Activated CD4-positive, alpha-beta memory T cell treated with anti-CD3 and anti-CD28 coated beads, Interleukin-2, amount 10 ng/mL, durations not matched to agents 7 days and 5 days (primary cell): ENCODE measurements around the gene MVK. TPM values are rescaled to one million over a fixed set of nuclear protein-coding genes. Genes with fewer than 3 reads are reported as not detected.

Experiments used
- CTCF ChIA-PET: fragments of 350-600 bp; sonication (Branson Sonifier 250); formaldehyde crosslinking; loops from one replicate; lab custom pipeline; 2021; ENCODE audit warnings: antibody characterized with exemption, inconsistent platforms; lab: Charles Lee
- POLR2A ChIA-PET: fragments of 350-600 bp; sonication (Branson Sonifier 250); formaldehyde crosslinking; loops from one replicate; lab custom pipeline; 2021; ENCODE audit warnings: antibody characterized with exemption; lab: Charles Lee
- DNase-seq: peaks from one replicate; pipeline ENCODE4 v3.0.0-alpha.2; 2020
- H3K27ac Mint-ChIP-seq: one replicate; pipeline ENCODE4 v1.8.0; 2021; ENCODE audit warnings: mild to moderate bottlenecking, mixed read lengths
- H3K27me3 Mint-ChIP-seq: one replicate; pipeline ENCODE4 v1.8.0; 2021; ENCODE audit warnings: mixed read lengths
- H3K36me3 Mint-ChIP-seq: one replicate; pipeline ENCODE4 v1.8.0; 2021; ENCODE audit warnings: low read depth, mixed read lengths
- H3K4me1 Mint-ChIP-seq: one replicate; pipeline ENCODE4 v1.8.0; 2021; ENCODE audit warnings: mixed read lengths
- H3K4me3 Mint-ChIP-seq: one replicate; pipeline ENCODE4 v1.8.0; 2021; ENCODE audit warnings: mild to moderate bottlenecking, mixed read lengths
- H3K9me3 Mint-ChIP-seq: one replicate; pipeline ENCODE4 v1.8.0; 2021; ENCODE audit warnings: mixed read lengths
- total RNA-seq, 2 experiments: library from RNA; stranded (reverse); gene quantifications; one replicate each; pipeline ENCODE4 v1.2.3, GENCODE V29; 2021

MVK gene
- total RNA-seq, 2 experiments from 2014 or later, result 22.1 to 26.3 TPM

- Mint-ChIP-seq H3K27me3 (peaks cover 12% of the 10 kb centered on the region), H3K4me1 (peaks cover 3% of the 10 kb centered on the region), H3K4me3 (no peak overlapping the region), H3K27ac (no peak overlapping the region), H3K9me3 (no peaks in the 10 kb centered on the region), H3K36me3 (no peaks in the 10 kb centered on the region)
- CTCF ChIA-PET, result interaction anchor here (0.7 to 1.5 kb wide), 2 partner anchors 31 to 1395 kb away, joined by 3 read pairs; no protein-coding TSS in a partner anchor
- POLR2A ChIA-PET, result interaction anchor here (0.6 kb wide), 1 partner anchor 518 kb away, joined by 3 read pairs; no protein-coding TSS in a partner anchor
- DNase-seq, result no peak
Observed at GRCh38 chr12:109550281-109550680, 23.3 kb upstream of the MVK start.

DNA sequence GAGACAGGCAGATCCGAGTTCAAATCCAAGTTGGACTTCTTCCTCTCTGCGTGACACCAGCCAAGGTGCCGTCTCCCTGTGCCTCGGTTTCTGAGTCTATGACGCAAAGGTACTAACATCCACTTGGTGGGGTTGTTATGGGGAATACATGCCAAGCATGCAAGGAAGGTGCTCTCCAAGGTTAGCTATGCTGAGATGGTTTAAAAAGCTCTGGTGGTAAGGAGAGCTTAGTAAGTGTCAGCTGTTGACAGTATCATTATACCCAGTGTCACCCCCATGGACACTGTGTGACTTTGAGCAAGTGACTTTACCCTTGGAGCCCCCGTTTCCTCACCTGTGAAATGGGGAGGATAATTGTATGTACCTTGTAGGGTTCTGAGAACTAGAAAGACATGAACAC, 22.5 kb upstream of the MVK start:
- H3K27ac Mint-ChIP-seq, result no peak overlapping the region
- CTCF ChIA-PET, result interaction anchor here (0.5 kb wide), 1 partner anchor 221 kb away, joined by 3 read pairs; no protein-coding TSS in a partner anchor
- POLR2A ChIA-PET, result interaction anchor here (1.4 kb wide), 1 partner anchor 22 kb away, joined by 5 read pairs; the partner anchor contains the start of genes MMAB and MVK

DNA sequence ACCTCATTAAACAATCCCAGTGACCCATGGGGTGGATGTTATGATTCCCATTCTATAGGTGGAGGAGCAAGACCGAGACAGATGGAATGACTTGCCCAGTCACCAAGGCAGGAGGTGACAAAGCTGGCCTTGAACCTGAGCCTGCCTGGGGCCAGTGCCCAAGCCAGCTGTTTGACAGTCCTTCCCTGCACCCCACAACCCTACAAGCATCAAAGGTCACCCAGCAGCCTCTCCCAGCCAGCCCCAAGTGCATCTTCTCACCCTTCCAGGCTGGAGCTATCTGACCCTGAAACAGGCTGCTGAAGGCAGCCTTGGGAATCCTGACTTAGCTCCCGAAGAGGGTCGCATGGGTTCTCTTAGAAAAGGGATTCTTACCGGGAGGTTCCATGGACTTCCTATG, 20.6 kb upstream of the MVK start:
- POLR2A ChIA-PET, result no interaction called here
- H3K4me3 Mint-ChIP-seq, result no peak overlapping the region
- DNase-seq, result no peak
- H3K9me3 Mint-ChIP-seq, result no peaks in the 10 kb centered on the region
- no peaks in the 10 kb centered on the region for H3K36me3 Mint-ChIP-seq
- peaks cover 2% of the 10 kb centered on the region for H3K27me3 Mint-ChIP-seq
- peaks cover 1% of the 10 kb centered on the region for H3K4me1 Mint-ChIP-seq
- CTCF ChIA-PET, result interaction anchor here (0.9 to 1.4 kb wide), 2 partner anchors 33 to 251 kb away, joined by 3 to 5 read pairs; no protein-coding TSS in a partner anchor
- H3K27ac Mint-ChIP-seq, result no peak overlapping the region

More for the DNA sequence above, 22.5 kb upstream of the MVK start:
- Mint-ChIP-seq H3K27me3 (peaks cover 12% of the 10 kb centered on the region), H3K36me3 (no peaks in the 10 kb centered on the region), H3K4me1 (peaks cover 1% of the 10 kb centered on the region), H3K9me3 (no peaks in the 10 kb centered on the region), H3K4me3 (no peak overlapping the region)
- no peak for DNase-seq

- Mint-ChIP-seq H3K4me3 (no peak overlapping the region), H3K27ac (no peak overlapping the region), H3K4me1 (peaks cover 1% of the 10 kb centered on the region), H3K36me3 (no peaks in the 10 kb centered on the region), H3K9me3 (no peaks in the 10 kb centered on the region), H3K27me3 (no peaks in the 10 kb centered on the region)
- no peak for DNase-seq
- CTCF ChIA-PET, result interaction anchor here (0.9 kb wide), 1 partner anchor 251 kb away, joined by 3 read pairs; no protein-coding TSS in a partner anchor
- POLR2A ChIA-PET, result no interaction called here
Observed at GRCh38 chr12:109553483-109553882, 20.1 kb upstream of the MVK start.

DNA sequence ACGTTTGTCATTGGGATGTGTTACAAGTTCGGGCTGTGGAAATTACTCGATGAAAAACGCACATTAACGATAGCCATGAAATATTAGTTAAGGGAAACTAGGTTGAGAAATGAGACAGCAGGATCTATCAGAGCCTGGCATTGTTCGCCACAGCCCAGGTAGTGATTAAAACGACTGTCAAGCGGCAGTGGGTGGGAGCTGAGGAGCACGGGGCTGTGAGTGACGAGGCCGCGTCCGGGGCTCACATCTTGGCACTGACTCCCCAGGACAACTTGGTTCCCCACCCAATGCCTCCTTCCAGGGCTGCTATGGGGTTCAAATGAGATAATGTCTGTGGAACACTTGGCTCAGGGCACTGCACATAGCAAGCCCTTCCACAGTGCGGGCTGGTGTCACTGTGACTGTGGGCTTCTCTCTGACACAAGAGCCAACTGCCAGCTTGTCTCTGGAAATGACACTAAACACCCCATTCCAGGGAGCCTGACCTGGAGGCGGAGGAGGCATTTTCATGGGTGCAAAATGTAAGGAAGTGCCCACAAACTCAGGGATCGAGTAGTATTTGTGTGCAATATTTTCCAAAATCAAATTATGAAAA, 19.6 kb upstream of the MVK start:
- no peak overlapping the region for H3K27ac Mint-ChIP-seq
- POLR2A ChIA-PET, result no interaction called here

DNA sequence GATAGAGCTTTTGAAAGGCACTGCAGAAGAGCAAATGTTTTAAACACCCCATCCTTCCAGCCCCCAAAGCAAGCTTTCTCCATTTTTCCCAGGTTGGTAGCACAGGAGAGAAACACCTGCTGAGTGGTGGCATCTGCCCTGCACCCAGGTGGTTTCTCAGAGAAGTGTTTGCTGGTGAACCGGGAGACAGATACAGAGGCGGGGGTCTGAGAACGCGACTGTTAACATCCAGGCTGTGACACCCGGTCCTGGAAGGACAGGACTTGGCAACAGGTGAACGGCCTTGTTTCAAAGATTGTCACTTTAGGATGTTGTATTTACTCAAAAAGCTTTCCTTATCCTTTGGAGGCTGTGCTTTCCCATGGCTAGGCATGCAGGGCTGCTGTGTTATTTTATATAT, 18.8 kb upstream of the MVK start:
- Mint-ChIP-seq H3K27me3 (no peaks in the 10 kb centered on the region), H3K9me3 (no peaks in the 10 kb centered on the region), H3K27ac (no peak overlapping the region), H3K4me1 (no peaks in the 10 kb centered on the region), H3K4me3 (no peak overlapping the region), H3K36me3 (no peaks in the 10 kb centered on the region)
- CTCF ChIA-PET, result interaction anchor here (0.7 kb wide), 1 partner anchor 203 kb away, joined by 5 read pairs; no protein-coding TSS in a partner anchor
- POLR2A ChIA-PET, result no interaction called here
- DNase-seq, result no peak

More for the DNA sequence above, 19.6 kb upstream of the MVK start:
- H3K4me3 Mint-ChIP-seq, result no peak overlapping the region
- DNase-seq, result no peak
- peaks cover 1% of the 10 kb centered on the region for H3K4me1 Mint-ChIP-seq
- H3K36me3 Mint-ChIP-seq, result no peaks in the 10 kb centered on the region
- H3K9me3 Mint-ChIP-seq, result no peaks in the 10 kb centered on the region
- CTCF ChIA-PET, result no interaction called here
- no peaks in the 10 kb centered on the region for H3K27me3 Mint-ChIP-seq

- Mint-ChIP-seq H3K4me3 (no peak overlapping the region), H3K27ac (no peak overlapping the region), H3K27me3 (no peaks in the 10 kb centered on the region), H3K9me3 (no peaks in the 10 kb centered on the region), H3K36me3 (no peaks in the 10 kb centered on the region), H3K4me1 (no peaks in the 10 kb centered on the region)
- ChIA-PET CTCF (interaction anchor here (0.7 kb wide), 1 partner anchor 202 kb away, joined by 5 read pairs; no protein-coding TSS in a partner anchor), POLR2A (no interaction called here)
- no peak for DNase-seq
Observed at GRCh38 chr12:109555431-109556315, 17.9 kb upstream of the MVK start.

DNA sequence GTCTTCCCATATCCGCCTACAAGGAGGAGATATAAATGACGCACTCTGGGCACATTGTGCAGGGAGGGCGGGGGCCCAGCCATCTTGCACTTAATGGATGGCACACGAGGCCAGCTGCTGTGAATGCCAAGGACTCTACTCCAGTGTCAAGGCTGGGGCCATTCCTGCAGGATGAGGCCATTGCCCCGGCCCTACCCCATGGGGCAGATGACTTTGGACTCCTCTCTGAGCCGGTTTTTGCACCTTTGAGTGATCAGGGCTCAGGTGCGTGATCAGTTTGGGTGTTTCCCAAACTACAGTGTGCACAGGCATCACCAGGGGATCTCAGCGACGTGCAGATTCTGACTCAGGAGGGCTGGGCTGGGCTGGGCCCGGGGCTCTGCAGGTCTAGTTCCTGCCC, 16.4 kb upstream of the MVK start:
- ChIA-PET CTCF (no interaction called here), POLR2A (no interaction called here)
- H3K9me3 Mint-ChIP-seq, result peaks cover 5% of the 10 kb centered on the region
- H3K4me3 Mint-ChIP-seq, result no peak overlapping the region
- DNase-seq, result no peak
- H3K27me3 Mint-ChIP-seq, result no peaks in the 10 kb centered on the region
- no peak overlapping the region for H3K27ac Mint-ChIP-seq
- H3K36me3 Mint-ChIP-seq, result peaks cover 12% of the 10 kb centered on the region
- H3K4me1 Mint-ChIP-seq, result no peaks in the 10 kb centered on the region

GRCh38 chr12:109557805-109558204, 15.8 kb upstream of the MVK start:
- Mint-ChIP-seq H3K27me3 (no peaks in the 10 kb centered on the region), H3K4me3 (no peak overlapping the region), H3K27ac (no peak overlapping the region), H3K36me3 (peaks cover 18% of the 10 kb centered on the region), H3K9me3 (peaks cover 8% of the 10 kb centered on the region), H3K4me1 (no peaks in the 10 kb centered on the region)
- POLR2A ChIA-PET, result no interaction called here
- CTCF ChIA-PET, result no interaction called here
- DNase-seq, result no peak

DNA sequence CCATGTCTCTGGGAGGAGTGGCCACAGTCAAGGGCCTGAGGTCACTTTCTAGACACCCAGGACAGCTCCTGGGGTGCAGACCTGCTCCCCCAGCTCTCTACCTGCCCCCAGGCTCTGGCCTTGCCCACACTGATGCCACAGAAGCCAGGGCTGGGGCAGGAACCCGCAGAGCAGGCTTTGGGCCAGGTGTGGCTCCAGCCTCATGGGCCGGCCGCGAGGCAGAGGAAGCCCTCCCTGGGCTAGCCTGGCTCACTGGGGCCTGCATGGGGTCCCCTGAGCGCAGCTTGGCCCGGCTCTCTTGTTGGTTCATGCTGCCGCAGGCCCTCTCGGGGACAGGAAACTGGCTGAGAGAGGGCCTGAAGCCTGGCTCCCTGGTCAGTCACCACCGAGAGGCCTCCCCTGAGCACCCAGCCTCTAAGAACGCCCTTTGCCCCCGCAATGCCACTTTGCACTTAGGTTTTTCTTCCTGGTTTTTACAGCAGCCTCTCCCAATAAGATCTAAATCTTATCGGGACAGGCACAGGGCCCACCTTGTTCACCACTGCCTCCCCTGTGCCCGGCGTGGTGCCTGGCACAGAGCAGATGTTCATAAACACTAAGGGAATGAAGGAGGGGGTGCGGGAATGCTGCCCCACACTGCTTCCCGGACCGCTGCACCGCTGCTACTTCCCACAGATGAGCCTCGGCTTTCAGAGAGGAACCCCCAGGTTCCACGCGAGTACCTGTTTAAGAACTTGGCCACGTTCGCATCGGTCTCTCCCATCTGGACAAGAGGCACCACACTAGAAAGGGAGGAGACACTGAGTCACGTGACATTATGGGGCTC, 15.0 kb upstream of the MVK start:
- Mint-ChIP-seq H3K36me3 (peaks cover 22% of the 10 kb centered on the region), H3K27ac (no peak overlapping the region), H3K4me3 (no peak overlapping the region), H3K4me1 (no peaks in the 10 kb centered on the region), H3K9me3 (peaks cover 8% of the 10 kb centered on the region), H3K27me3 (no peaks in the 10 kb centered on the region)
- ChIA-PET CTCF (no interaction called here), POLR2A (no interaction called here)
- DNase-seq, result no peak

- POLR2A ChIA-PET, result no interaction called here
- no peaks in the 10 kb centered on the region for H3K27me3 Mint-ChIP-seq
- no peak overlapping the region for H3K27ac Mint-ChIP-seq
- CTCF ChIA-PET, result no interaction called here
- no peak overlapping the region for H3K4me3 Mint-ChIP-seq
- H3K36me3 Mint-ChIP-seq, result peaks cover 25% of the 10 kb centered on the region
- H3K9me3 Mint-ChIP-seq, result peaks cover 8% of the 10 kb centered on the region
- DNase-seq, result no peak
- H3K4me1 Mint-ChIP-seq, result no peaks in the 10 kb centered on the region
Observed at GRCh38 chr12:109559200-109559505, 14.4 kb upstream of the MVK start.

DNA sequence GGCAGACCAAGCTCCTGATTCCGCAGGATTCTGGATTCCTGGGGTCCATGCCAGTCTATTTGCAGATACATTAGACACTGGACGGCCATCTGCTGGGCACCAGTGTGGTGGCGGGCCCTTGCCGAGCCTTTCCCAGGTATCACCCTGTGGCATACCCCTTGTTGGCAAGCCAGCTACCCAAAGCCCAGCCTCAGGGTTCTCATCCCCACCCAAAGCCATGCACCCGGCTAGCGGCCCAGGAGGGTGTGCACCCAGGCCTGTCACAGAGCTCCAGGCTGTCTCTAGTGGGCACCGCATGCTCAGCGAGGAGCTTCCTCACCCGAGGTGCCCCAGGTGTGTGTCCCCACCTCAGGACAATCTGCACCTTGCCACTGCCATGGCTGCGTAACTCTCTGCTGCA, 14.0 kb upstream of the MVK start:
- no peaks in the 10 kb centered on the region for H3K4me1 Mint-ChIP-seq
- peaks cover 27% of the 10 kb centered on the region for H3K36me3 Mint-ChIP-seq
- ChIA-PET POLR2A (no interaction called here), CTCF (no interaction called here)
- peaks cover 8% of the 10 kb centered on the region for H3K9me3 Mint-ChIP-seq
- no peaks in the 10 kb centered on the region for H3K27me3 Mint-ChIP-seq
- no peak overlapping the region for H3K27ac Mint-ChIP-seq
- DNase-seq, result no peak
- H3K4me3 Mint-ChIP-seq, result no peak overlapping the region
